GM18951 (cell line): ENCODE measurements around the gene ATAD3A.
"Not testable (repeated sequence)": the region's sequence is repeated elsewhere in the genome, so short reads cannot be mapped to it uniquely, and the experiment has no call there.

Experiments used
- POLR2A ChIP-seq: IDR thresholded peaks from 4 replicates; pipeline ENCODE4 v1.6.1; 2011; ENCODE audit warnings: mild to moderate bottlenecking; ENCODE audit not compliant: insufficient read length, insufficient read depth; ENCODE audit errors: extremely low read depth
- in situ Hi-C: fragments of 300-500 bp; cut with MboI; formaldehyde crosslinking; loops from one replicate; pipeline ENCODE4 v1.12.0; 2022; ENCODE audit warnings: low sequenced_read_pairs, mixed read lengths, inconsistent platforms; ENCODE audit not compliant: unreplicated experiment

The ATAD3A gene

DNA sequence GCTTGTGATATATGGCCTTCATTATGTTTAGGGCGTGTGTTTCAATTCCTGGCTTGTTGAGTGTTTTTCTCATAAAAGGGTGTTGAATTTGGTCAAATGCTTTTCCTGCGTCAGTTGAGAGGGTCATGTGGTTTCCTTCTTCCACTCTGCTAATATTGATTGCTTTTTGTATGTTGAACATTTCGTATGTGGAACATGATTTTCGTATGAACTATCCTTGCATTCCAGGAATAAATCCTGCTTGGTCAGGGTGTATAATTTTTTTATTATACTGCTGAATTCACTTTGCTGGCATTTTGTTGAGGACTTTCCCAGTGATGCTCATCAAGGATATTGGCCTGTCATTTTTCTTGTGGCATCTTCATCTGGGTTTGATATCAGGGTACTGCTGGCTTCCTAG is 4.7 kb upstream of the ATAD3A start:
- no peak for TF ChIP-seq POLR2A
- in situ Hi-C loops: no loop called here

DNA sequence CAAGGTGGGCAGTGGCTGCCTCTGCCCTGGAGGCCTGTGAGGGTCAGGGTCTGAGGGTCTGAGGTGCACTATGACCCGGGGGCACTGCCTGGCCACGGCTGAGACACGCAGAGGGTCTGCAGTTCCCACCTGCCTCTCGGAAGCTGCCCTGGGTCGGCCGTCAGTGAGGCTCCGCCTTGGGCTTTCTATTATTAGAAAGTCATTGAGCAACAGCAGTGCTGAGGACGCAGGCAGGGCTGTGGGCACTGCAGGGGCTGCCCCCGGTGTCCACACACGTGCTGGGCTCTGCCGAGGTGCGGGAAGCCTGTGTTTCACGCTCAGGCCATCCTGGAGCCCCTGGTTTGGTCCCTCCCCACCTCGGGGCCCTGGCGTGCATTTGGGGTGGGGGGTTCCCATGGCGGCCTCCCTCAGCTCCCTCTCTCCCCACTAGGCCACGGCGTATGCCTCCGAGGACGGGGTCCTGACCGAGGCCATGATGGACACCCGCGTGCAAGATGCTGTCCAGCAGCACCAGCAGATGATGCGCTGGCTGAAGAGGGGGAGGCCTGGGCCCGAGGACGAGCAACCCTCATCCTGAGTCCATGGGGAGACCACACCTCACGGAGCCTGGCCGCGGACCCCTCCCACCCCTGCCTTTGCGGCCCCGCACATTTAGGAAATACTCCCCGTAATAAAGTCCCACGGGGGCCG is 3.0 kb upstream of the ATAD3A start:
- in situ Hi-C loops: not testable (repeated sequence)

DNA sequence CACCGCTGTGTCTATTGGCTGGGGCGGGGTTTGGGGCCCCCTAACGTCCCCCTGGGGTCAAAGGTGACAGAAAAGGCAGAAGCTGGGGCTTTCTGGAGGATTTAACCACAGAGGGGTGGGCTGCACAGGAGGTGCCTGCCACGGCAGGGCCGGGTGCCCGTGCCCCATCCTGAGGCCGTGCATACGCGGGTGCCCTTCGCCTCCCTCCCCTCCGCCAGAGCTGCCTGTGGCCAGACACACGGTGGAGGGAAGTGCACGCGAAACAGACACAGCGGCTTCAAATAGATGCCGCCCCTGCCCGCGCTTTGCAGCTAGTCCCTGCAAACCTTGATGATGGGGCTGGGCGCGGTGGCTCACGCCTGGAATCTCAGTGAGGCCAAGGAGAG is 2.5 kb upstream of the ATAD3A start:
- in situ Hi-C loops: not testable (repeated sequence)

DNA sequence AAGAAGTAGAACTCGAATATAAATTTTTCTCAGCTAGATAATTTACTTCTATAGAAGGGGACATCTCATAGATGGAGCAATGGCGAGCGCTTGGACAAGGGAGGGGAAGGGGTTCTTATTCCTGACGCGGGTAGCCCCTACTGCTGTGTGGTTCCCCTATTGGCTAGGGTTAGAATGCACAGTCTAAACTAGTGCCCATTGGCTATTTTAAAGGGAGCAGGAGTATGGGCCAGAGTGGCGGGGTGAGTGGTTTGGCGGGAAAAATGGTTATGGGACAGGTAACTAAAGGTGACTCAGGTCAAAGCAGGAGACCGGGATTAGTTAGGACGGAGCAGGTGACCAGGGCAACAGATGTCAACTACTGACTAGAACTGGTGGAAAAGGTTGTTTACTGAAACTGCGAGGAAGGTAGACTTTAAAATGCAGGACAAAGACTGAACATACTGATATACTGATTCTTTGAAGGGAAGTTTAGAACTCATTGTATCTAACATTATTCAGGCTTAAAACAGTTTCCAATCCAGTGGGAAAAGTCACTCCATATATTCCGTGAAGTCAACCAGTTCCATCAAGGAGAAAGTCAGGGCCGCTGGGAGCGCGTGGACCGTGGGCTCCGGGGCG is 940 bp upstream of the ATAD3A start:
- in situ Hi-C loops: no loop called here
- no peak for TF ChIP-seq POLR2A

DNA sequence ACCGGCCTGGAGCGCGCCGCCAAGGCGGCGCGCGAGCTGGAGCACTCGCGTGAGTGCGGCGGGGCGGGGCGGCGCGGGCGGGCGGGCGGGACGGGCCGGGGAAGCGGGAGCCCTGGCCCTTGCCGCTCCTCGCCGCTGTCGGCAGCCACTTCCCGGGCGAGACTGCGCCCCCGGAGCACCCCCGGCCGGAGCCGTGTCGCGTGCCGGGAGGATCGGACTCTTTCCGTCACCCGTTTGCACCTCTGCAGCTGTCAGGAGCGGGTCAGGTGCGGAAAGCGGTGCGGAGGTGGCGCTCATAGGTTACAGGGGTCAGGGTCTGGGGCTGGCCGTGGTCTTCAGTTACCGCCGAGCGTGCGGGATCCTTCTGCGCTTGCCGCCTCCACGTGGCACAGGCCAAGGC is 463 bp downstream of the ATAD3A start:
- in situ Hi-C loops: not testable (repeated sequence)

DNA sequence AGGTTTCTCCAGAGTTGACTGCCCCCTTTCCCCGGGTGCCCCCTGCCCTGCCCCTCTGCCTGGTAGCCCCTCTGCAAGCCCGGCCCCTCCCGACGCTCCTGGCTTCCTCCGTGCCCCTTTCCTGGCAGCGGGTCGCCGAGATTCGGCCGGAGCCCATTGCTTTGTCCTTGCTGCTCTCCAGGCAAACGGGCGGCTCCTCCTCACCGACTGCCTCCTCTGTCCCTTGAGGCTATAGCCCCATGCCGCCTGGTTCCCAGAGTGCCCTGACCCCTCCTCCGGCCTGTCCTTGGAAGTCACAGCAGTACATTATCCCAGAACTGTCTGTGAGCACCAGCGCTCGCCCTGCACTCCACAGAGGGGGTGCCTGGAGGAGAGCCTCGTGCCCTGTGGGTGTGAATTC is 1.7 kb downstream of the ATAD3A start:
- in situ Hi-C loops: not testable (repeated sequence)

DNA sequence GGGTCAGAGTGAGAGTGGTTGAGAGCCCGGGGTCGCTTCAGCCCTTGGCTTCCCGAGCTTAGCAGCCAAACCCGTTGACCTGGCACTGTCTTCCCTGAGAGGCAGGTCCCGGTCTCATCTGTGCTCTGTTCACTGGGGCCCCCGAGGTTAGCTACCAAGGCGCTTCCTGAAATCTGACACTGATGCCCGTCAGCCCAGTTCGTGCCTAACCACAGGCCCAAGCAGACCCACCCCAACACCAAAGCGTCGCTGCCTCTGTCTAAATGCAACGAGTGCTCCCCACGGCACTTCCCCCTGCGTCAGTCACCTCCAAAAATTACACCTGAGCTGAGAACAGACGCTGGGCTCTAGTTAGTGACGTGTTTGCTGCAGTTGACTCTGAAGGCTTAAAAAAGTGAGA is 2.4 kb downstream of the ATAD3A start:
- in situ Hi-C loops: not testable (repeated sequence)

DNA sequence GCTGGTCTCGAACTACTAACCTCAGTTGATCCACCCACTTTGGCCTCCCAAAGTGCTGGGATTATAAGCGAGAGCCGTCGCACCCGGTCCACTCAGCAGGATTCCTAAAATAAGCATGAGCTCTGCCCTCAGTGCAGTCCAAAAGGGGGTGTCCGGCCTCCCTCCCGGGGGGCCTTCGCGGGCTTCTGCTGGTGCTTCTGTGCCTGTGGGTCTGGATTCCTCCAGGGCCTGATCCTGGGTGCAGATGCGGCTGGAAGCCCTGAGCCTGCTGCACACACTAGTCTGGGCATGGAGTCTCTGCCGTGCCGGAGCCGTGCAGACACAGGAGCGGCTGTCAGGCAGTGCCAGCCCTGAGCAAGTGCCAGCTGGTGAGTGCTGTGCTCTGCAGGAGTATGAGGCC is 5.0 kb downstream of the ATAD3A start:
- in situ Hi-C loops: not testable (repeated sequence)

DNA sequence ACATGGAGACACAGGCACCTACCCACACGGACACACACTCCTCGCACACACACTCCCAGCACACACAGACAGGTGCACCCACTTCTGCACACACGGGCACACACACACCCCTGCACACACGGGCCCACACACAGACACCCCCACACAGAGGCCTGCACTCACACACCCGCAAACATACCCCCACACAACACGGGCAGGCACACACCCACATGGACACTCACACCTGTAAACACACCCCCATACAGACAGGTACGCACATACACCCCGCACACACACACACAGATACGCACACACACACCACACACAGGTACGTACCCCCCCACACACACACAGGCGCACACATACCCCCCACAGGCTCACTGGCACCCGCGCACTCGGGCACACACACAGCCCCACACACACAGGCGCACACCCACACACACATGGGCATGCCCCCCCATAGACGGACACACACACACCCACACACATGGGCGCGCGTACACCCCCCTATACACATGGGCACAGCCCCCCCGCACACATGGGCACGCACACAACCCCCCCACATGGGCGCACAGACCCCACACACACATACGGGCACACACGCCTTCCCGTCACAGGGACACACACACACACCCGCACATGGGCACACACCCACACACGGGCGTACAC is 6.1 kb downstream of the ATAD3A start:
- in situ Hi-C loops: no loop called here
- TF ChIP-seq POLR2A: no peak

DNA sequence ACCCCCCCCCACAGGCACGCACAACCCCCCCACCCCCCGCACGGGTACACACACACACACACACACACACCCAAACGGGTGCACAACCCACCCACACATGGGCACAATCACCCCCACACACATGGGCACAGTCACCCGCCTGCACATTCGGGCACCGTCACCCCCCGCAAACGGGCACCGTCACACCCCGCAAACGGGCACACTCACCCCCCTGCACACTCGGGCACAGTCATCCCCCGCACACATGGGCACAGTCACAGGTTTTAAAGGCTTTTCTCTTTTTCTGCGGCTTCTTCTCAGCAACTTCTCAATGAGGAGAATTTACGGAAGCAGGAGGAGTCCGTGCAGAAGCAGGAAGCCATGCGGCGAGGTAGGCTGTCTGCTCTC is 6.7 kb downstream of the ATAD3A start:
- in situ Hi-C loops: not testable (repeated sequence)

DNA sequence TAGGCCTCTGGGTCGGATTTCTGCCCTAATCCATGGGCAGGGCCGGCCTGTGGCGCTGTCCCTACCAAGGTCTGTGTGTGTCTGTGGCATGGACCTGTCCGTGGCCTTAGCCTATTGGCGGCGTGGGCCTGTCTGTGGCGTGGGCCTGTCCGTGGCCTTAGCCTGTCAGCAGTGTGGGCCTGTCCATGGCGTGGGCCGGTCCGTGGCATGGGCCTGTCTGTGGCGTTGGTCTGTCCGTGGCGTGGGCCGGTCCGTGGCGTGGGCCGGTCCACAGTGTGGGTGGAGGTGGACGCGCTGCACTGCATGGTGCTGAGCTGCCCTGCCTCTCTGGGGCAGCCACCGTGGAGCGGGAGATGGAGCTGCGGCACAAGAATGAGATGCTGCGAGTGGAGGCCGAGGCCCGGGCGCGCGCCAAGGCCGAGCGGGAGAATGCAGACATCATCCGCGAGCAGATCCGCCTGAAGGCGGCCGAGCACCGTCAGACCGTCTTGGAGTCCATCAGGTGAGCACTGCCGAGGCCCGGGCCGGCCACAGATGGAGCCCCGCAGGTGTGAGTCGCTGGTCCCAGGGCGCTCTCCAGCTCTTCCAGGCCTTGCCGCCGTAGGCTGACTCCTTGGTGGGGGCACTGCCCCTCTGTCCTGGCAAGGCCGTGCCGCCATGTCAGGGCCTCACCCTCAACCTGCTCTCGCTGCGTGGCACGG is 8.0 kb downstream of the ATAD3A start:
- in situ Hi-C loops: not testable (repeated sequence)

DNA sequence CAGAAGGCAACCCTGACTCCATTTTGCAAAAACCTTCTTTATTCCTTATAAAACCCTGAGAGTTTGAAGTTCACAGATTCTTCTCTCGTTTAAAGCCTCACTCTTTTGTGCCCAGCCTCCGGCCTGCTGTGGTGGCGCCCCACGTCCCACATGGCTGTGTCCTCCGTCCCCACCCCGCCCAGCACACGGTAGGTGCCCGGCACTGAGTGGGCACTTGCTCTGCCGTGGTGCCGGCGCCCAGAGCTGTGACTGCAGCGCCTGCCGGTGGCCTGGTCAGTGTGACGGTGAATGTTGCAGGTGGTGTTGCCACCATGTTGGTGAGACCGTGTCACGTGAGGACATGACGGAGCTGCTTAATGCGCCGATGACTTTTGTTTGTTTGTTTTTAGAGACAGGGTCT is 9.4 kb downstream of the ATAD3A start:
- TF ChIP-seq POLR2A: no peak
- in situ Hi-C loops: no loop called here

DNA sequence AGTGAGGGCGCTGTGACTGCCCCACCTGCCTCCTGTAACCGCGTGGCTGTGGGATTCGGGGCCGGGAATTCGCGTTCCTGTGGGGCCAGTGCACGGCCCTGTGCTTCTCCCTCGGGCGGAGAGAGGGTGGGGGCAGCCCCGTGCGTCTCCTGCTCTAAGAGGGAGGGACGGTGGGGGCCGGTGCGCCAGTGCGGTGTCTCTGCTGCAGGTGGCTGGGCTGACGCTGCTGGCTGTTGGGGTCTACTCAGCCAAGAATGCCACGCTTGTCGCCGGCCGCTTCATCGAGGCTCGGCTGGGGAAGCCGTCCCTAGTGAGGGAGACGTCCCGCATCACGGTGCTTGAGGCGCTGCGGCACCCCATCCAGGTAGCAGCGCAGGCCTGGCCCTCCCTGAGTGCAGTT is 10.6 kb downstream of the ATAD3A start:
- in situ Hi-C loops: not testable (repeated sequence)

DNA sequence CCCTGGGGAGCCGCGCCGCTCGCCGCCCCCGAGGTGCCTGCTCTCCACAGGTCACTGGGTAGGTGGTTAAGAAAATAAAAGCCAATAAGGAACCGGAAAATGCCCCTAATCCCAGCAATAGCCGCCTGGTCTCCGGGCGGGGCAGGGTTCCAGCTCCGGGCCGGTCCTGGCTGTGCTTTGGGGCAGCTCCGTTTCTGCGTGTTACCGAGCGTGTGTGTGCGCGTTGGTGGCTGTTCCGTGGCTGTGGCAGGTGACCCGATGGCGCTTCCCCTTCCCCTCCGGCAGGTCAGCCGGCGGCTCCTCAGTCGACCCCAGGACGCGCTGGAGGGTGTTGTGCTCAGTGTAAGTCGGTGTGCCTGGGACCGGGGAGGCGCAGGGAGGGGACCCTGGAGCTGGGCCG is 11.3 kb downstream of the ATAD3A start:
- in situ Hi-C loops: not testable (repeated sequence)

DNA sequence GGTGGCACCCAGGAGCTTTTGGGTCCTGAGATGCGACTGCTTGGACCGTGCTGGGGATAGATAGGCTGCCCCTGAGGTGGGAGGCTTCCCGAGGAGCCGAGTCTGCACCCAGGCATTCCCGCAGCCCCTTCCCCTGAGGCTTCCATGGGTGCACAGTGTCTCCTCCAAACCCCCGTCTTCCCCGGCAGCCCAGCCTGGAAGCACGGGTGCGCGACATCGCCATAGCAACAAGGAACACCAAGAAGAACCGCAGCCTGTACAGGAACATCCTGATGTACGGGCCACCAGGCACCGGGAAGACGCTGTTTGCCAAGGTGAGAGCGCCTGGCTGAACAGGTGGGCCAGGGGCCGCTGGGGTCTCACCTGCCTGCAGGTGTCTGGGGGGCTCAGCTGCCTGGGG is 11.7 kb downstream of the ATAD3A start:
- in situ Hi-C loops: not testable (repeated sequence)

DNA sequence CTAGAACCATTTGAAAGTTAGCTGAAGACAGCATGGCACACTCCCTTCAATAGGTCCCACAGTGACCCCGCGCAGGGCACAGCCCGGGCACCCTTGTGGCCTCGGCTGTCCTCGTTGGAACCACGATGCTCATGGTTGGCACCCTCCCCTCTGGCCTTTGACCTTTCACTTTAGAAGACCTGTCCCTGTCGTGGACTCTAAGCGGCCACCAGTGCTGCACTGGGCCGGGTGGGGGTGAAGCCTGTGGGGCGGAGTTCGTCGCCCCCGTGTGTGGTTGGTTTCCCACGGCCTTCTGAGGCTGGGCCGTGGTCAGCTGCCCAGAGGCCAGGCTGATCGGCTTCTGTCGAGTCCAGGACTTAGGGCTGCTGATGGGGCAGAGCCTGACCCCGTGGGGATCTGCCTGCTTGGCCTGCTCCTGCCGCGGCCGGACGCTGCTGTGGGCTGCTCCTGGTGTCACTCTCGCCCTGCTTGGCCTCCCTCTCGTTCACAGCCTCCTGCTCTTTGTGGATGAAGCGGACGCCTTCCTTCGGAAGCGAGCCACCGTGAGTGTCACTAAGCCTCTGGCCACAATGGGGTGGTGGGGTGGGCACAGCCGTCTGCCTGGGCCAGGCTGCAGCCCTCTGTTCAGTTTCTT is 12.9 kb downstream of the ATAD3A start:
- in situ Hi-C loops: not testable (repeated sequence)

DNA sequence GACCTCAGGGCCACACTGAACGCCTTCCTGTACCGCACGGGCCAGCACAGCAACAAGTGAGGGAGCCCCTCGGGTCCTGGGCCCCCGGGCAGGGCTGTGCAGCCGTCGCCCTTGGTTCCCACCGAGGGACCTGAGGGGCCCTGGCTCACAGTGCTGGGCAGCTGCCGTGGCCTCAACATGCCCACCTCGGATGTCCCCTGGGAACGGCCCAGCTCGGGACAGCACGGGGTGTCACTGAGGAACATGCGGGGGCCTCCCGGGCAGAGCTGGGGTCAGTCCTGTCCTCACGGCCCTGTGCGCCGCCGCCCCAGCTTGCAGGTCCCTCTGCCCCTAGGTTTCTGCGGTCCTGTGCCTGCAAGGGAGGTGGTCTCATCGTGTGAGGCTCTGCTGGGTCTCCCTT is 14.5 kb downstream of the ATAD3A start:
- in situ Hi-C loops: not testable (repeated sequence)
